Measurements from ENCODE around the gene IGF1R. TPM values are rescaled to one million over a fixed set of nuclear protein-coding genes. Genes with fewer than 3 reads are reported as not detected.

Gene IGF1R
- total and polyA plus RNA-seq, 2 of the 8 experiments (the other 6 are each of a cell fraction or from before 2014, with no cell fraction given) = 32.9 to 109 TPM

DNA sequence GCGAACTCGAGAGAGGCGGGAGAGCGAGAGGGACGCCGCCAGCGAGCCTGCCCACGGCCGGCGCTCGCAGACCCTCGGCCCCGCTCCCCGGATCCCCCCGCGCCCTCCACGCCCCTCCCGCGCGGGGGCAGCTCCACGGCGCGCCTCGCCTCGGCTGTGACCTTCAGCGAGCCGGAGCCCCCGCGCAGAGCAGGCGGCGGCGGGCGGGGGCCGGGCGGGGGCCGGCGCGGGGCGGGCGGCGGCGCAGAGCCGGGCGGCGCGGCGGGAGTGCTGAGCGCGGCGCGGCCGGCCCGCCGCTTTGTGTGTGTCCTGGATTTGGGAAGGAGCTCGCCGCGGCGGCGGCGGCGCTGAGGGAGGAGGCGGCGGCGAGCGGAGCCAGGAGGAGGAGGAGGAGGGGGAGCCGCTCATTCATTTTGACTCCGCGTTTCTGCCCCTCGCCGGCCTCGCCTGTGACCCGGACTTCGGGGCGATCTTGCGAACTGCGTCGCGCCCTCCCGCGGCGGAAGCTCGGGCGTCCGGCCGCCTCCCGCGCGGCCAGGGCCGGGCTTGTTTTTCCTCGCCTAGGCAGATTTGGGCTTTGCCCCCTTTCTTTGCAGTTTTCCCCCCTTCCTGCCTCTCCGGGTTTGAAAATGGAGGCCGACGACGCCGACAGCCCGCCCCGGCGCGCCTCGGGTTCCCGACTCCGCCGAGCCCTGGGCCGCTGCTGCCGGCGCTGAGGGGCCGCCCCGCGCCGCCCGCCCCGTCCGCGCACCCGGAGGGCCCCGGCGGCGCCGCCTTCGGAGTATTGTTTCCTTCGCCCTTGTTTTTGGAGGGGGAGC, 524 bp downstream of the IGF1R start (continued):
- TF ChIP-seq CBX8 (IDR thresholded peaks at IDR 0.05; ENCODE audit: borderline replicate concordance, low read depth, low read length) (no peak), TEAD4 (IDR thresholded peaks at IDR 0.05; ENCODE audit: low read depth, low read length) (no peak), RNF2 (IDR thresholded peaks at IDR 0.05; ENCODE audit: borderline replicate concordance, low read depth, low read length, missing control alignments, poor library complexity, severe bottlenecking) (no peak), RAD21 (IDR thresholded peaks at IDR 0.05 in 1 of 2, conservative IDR thresholded peaks at IDR 0.05 in 1 of 2; ENCODE audit: low read depth in 2 of 2, low read length in 2 of 2) (no peak), POU5F1 (IDR thresholded peaks at IDR 0.05; ENCODE audit: low read depth, low read length) (no peak)
